GM23338 (cell line): Measurements from ENCODE around the gene PPP1R18. TPM values are rescaled to one million over a fixed set of nuclear protein-coding genes. Genes with fewer than 3 reads are reported as not detected.
A peak's percentile ranks its signal among the peaks of the same experiment; 100 is the strongest.

Source experiments
- ATAC-seq: fragments of 200-7000 bp; cut with Tn5 transposase; 3 replicates; pipeline ENCODE4 v1.9.1; 2020
- DNase-seq: peaks from one replicate; pipeline ENCODE4 v3.0.0-alpha.2; 2015; ENCODE audit warnings: low spot score
- H2AFZ ChIP-seq: fragments of 200-600 bp; sonication (generic); 2 replicates; pipeline ENCODE4 v1.8.0; 2016; ENCODE audit warnings: antibody characterized with exemption, mild to moderate bottlenecking, moderate library complexity
- H3F3A ChIP-seq: fragments of 200-600 bp; sonication (generic); replicated peaks from 2 replicates; pipeline ENCODE4 v1.8.0; 2017; ENCODE audit warnings: antibody characterized with exemption, mixed run types, low read depth
- H3K27ac ChIP-seq: fragments of 200-600 bp; sonication (generic); 2 replicates; pipeline ENCODE4 v1.6.1; 2016; ENCODE audit warnings: low read depth
- H3K27me3 ChIP-seq: fragments of 200-600 bp; sonication (generic); 2 replicates; pipeline ENCODE4 v1.8.0; 2016; ENCODE audit warnings: mild to moderate bottlenecking, mixed run types, moderate library complexity; ENCODE audit not compliant: insufficient read depth
- H3K36me3 ChIP-seq: fragments of 200-600 bp; sonication (generic); 2 replicates; pipeline ENCODE4 v1.8.0; 2016; ENCODE audit warnings: mild to moderate bottlenecking; ENCODE audit not compliant: insufficient read depth
- H3K4me1 ChIP-seq: fragments of 200-600 bp; sonication (generic); 2 replicates; pipeline ENCODE4 v1.8.0; 2016; ENCODE audit warnings: mild to moderate bottlenecking, moderate library complexity; ENCODE audit not compliant: insufficient read depth
- H3K4me2 ChIP-seq: fragments of 200-600 bp; sonication (generic); 2 replicates; pipeline ENCODE4 v1.7.1; 2017; ENCODE audit warnings: mixed run types
- H3K4me3 ChIP-seq: fragments of 200-600 bp; sonication (generic); 2 replicates; pipeline ENCODE4 v1.6.1; 2016; ENCODE audit warnings: mixed run types
- H3K79me2 ChIP-seq: fragments of 200-600 bp; sonication (generic); replicated peaks from 2 replicates; pipeline ENCODE4 v1.8.0; 2017; ENCODE audit warnings: mild to moderate bottlenecking; ENCODE audit not compliant: insufficient read depth
- H3K9me2 ChIP-seq: fragments of 200-600 bp; sonication (generic); 2 replicates; pipeline ENCODE4 v1.8.0; 2017; ENCODE audit not compliant: insufficient read depth
- H4K20me1 ChIP-seq: fragments of 200-600 bp; sonication (generic); replicated peaks from 2 replicates; pipeline ENCODE4 v1.8.0; 2017; ENCODE audit warnings: mild to moderate bottlenecking; ENCODE audit not compliant: insufficient read depth
- H3K27ac Mint-ChIP-seq: 2 replicates; pipeline ENCODE4 v1.8.0; 2020; ENCODE audit warnings: inconsistent platforms, mild to moderate bottlenecking, moderate library complexity, mixed read lengths
- H3K27me3 Mint-ChIP-seq: 3 replicates; pipeline ENCODE4 v1.8.0; 2022; ENCODE audit warnings: low read depth, mild to moderate bottlenecking, moderate library complexity, mixed read lengths, inconsistent platforms; ENCODE audit not compliant: insufficient read depth, poor library complexity
- H3K36me3 Mint-ChIP-seq: 3 replicates; pipeline ENCODE4 v1.8.0; 2021; ENCODE audit warnings: low read depth, mild to moderate bottlenecking, inconsistent platforms, moderate library complexity, mixed read lengths
- H3K4me1 Mint-ChIP-seq: 3 replicates; pipeline ENCODE4 v1.8.0; 2020; ENCODE audit warnings: mild to moderate bottlenecking, inconsistent platforms, mixed read lengths
- H3K4me3 Mint-ChIP-seq: 3 replicates; pipeline ENCODE4 v1.8.0; 2021; ENCODE audit warnings: moderate library complexity, mild to moderate bottlenecking, inconsistent platforms, mixed read lengths
- H3K9me3 Mint-ChIP-seq: 3 replicates; pipeline ENCODE4 v1.8.0; 2020; ENCODE audit warnings: moderate library complexity, mild to moderate bottlenecking, inconsistent platforms, mixed read lengths
- CREB1 ChIP-seq: fragments of 250-450 bp; sonication (Bioruptor Pico); IDR thresholded peaks from 2 replicates; pipeline ENCODE4 v1.5.0; 2020; ENCODE audit warnings: low read depth, mild to moderate bottlenecking, moderate library complexity
- EZH2 ChIP-seq: fragments of 200-600 bp; sonication (generic); IDR thresholded peaks from one replicate; pipeline ENCODE4 v1.8.0; 2017; ENCODE audit warnings: antibody characterized with exemption, mild to moderate bottlenecking, low read depth; ENCODE audit not compliant: unreplicated experiment
- NANOG ChIP-seq: IDR thresholded peaks from 2 replicates; pipeline ENCODE4 v1.6.1; 2016; ENCODE audit warnings: antibody characterized with exemption, borderline replicate concordance
- POLR2AphosphoS5 ChIP-seq: IDR thresholded peaks from 2 replicates; pipeline ENCODE4 v1.6.1; 2016; ENCODE audit warnings: antibody characterized with exemption, low read depth
- ZNF114 ChIP-seq: fragments of 250-450 bp; sonication (Bioruptor Pico); IDR thresholded peaks from 2 replicates; pipeline ENCODE4 v1.5.0; 2020; ENCODE audit warnings: mild to moderate bottlenecking, moderate library complexity
- polyA plus RNA-seq: library from polyadenylated mRNA; unstranded; fragments of >200 nt; fragmentation: Nextera tagmentation; extraction: Ambion mirVana; gene quantifications from 2 replicates; pipeline ENCODE4 v1.2.1, GENCODE V29; 2016
- total RNA-seq: library from RNA; depleted of rRNA; stranded (reverse); fragments of >200 nt; shearing (Covaris generic); gene quantifications from 2 replicates; pipeline ENCODE4 v1.2.3, GENCODE V29; 2014
- TF ChIP-seq, protein P1 (sequence below): fragments of 250-450 bp; sonication (Bioruptor Pico); IDR thresholded peaks from 2 replicates; pipeline ENCODE4 v1.5.0; 2020; ENCODE audit warnings: mild to moderate bottlenecking, moderate library complexity
- TF ChIP-seq, protein P2 (sequence below): IDR thresholded peaks from 2 replicates; pipeline ENCODE4 v1.6.1; 2016; ENCODE audit warnings: antibody characterized with exemption
- TF ChIP-seq, protein P3 (sequence below): IDR thresholded peaks from one replicate; pipeline ENCODE4 v1.6.1; 2018; ENCODE audit warnings: antibody characterized with exemption; ENCODE audit not compliant: unreplicated experiment

PPP1R18 gene
- total and polyA plus RNA-seq, 2 experiments from 2014 or later = 17.1 to 19.2 TPM

DNA sequence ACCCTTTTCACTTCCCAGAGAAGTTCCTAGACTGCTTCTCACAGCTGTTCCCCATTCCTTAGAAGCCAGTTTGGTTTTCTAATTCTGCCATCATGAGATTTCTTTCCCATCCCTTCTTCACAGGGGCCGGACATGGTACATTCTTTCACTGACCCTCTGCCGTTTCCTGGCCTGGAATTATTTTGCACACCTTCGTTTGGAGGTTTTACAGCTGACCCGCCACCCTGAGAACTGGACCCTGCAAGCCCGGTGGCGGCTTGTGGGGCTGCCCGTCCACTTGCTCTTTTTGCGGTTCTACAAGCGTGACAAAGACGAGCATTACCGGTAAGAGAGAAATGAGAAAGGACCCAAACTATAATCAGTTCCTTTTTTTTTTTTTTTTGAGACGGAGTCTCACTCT lies 35.3 kb downstream of the PPP1R18 start (continued):
- TF ChIP-seq, protein P1, sequence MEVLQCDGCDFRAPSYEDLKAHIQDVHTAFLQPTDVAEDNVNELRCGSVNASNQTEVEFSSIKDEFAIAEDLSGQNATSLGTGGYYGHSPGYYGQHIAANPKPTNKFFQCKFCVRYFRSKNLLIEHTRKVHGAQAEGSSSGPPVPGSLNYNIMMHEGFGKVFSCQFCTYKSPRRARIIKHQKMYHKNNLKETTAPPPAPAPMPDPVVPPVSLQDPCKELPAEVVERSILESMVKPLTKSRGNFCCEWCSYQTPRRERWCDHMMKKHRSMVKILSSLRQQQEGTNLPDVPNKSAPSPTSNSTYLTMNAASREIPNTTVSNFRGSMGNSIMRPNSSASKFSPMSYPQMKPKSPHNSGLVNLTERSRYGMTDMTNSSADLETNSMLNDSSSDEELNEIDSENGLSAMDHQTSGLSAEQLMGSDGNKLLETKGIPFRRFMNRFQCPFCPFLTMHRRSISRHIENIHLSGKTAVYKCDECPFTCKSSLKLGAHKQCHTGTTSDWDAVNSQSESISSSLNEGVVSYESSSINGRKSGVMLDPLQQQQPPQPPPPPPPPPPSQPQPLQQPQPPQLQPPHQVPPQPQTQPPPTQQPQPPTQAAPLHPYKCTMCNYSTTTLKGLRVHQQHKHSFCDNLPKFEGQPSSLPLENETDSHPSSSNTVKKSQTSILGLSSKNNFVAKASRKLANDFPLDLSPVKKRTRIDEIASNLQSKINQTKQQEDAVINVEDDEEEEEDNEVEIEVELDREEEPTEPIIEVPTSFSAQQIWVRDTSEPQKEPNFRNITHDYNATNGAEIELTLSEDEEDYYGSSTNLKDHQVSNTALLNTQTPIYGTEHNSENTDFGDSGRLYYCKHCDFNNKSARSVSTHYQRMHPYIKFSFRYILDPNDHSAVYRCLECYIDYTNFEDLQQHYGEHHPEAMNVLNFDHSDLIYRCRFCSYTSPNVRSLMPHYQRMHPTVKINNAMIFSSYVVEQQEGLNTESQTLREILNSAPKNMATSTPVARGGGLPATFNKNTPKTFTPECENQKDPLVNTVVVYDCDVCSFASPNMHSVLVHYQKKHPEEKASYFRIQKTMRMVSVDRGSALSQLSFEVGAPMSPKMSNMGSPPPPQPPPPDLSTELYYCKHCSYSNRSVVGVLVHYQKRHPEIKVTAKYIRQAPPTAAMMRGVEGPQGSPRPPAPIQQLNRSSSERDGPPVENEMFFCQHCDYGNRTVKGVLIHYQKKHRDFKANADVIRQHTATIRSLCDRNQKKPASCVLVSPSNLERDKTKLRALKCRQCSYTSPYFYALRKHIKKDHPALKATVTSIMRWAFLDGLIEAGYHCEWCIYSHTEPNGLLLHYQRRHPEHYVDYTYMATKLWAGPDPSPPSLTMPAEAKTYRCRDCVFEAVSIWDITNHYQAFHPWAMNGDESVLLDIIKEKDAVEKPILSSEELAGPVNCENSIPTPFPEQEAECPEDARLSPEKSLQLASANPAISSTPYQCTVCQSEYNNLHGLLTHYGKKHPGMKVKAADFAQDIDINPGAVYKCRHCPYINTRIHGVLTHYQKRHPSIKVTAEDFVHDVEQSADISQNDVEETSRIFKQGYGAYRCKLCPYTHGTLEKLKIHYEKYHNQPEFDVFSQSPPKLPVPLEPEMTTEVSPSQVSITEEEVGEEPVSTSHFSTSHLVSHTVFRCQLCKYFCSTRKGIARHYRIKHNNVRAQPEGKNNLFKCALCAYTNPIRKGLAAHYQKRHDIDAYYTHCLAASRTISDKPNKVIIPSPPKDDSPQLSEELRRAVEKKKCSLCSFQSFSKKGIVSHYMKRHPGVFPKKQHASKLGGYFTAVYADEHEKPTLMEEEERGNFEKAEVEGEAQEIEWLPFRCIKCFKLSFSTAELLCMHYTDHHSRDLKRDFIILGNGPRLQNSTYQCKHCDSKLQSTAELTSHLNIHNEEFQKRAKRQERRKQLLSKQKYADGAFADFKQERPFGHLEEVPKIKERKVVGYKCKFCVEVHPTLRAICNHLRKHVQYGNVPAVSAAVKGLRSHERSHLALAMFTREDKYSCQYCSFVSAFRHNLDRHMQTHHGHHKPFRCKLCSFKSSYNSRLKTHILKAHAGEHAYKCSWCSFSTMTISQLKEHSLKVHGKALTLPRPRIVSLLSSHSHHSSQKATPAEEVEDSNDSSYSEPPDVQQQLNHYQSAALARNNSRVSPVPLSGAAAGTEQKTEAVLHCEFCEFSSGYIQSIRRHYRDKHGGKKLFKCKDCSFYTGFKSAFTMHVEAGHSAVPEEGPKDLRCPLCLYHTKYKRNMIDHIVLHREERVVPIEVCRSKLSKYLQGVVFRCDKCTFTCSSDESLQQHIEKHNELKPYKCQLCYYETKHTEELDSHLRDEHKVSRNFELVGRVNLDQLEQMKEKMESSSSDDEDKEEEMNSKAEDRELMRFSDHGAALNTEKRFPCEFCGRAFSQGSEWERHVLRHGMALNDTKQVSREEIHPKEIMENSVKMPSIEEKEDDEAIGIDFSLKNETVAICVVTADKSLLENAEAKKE (CRISPR knock-in tag) = no peak
- no peak for TF ChIP-seq ZNF114 (CRISPR knock-in tag)
- TF ChIP-seq NANOG = no peak
- TF ChIP-seq POLR2AphosphoS5 = no peak
- TF ChIP-seq, protein P2, sequence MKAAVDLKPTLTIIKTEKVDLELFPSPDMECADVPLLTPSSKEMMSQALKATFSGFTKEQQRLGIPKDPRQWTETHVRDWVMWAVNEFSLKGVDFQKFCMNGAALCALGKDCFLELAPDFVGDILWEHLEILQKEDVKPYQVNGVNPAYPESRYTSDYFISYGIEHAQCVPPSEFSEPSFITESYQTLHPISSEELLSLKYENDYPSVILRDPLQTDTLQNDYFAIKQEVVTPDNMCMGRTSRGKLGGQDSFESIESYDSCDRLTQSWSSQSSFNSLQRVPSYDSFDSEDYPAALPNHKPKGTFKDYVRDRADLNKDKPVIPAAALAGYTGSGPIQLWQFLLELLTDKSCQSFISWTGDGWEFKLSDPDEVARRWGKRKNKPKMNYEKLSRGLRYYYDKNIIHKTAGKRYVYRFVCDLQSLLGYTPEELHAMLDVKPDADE = no peak

DNA sequence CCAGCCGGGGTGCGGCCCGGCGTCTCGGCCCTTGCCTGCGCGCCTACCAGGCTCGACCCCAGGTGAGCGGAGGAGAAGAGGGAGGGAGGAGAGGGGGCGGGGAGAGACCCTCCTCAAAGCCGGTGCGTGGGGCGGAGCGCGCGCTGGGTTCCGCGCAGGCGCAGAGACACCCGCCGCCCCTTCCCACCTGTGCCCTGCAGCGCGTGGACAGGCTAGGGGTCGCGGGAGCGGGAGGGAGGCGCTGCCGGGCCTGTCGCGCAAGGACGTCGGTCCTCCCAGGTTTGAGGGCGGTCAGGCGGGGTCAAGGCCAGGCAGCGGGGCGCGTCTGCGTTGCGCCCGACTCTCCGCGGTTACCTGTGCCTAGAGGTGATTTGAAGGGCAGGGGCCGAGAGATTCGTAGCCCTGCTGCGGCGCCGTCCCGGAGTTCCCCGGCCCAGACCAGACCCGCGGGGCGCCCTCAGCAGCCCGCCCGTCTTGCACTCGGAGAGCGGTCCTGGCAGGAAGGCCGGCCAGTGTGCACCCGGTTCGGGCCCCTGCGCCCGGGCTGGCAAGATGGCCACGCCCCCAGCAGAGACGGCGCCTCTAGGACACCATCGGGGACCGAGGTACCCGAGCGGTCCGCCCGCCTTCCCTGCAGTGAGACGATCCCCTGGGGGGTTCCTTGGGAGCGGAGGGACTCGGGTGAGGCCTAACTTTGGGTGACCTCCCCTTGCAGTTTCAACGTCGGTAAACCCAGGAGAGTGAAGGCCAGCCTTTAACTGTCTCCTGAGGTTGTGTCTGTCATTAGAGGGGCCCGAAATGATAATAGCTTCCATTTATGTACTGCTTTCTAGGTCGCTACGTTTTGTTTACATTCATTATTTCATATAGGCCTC lies 39.0 kb downstream of the PPP1R18 start:
- peaks cover 16% of the 10 kb centered on the region for H3K4me1 Mint-ChIP-seq
- peak overlapping the region; percentile 94 for H2AFZ ChIP-seq
- ATAC-seq (peak; percentile 83), DNase-seq (peak; percentile 86)
- H3K9me2 ChIP-seq = no peaks in the 10 kb centered on the region
- H3K27ac Mint-ChIP-seq = peak overlapping the region; percentile 84
- peaks cover 10% of the 10 kb centered on the region for H3K27me3 Mint-ChIP-seq
- H3K9me3 Mint-ChIP-seq = no peaks in the 10 kb centered on the region
- H3K4me2 ChIP-seq = peak overlapping the region; percentile 92
- H3K4me3 ChIP-seq = peak overlapping the region; percentile 94
- H3K27ac ChIP-seq = peak overlapping the region; percentile 81
- H3K79me2 ChIP-seq = peaks cover 30% of the 10 kb centered on the region
- peaks cover 17% of the 10 kb centered on the region for H3K4me1 ChIP-seq
- H3K4me3 Mint-ChIP-seq = peak overlapping the region; percentile 92
- H3K27me3 ChIP-seq = no peaks in the 10 kb centered on the region
- TF ChIP-seq, protein P2 = no peak
- TF ChIP-seq CREB1 (CRISPR knock-in tag) = 0 out of 2 replicates have a peak, but pooled peaks have one; percentile 16
- TF ChIP-seq, protein P3, sequence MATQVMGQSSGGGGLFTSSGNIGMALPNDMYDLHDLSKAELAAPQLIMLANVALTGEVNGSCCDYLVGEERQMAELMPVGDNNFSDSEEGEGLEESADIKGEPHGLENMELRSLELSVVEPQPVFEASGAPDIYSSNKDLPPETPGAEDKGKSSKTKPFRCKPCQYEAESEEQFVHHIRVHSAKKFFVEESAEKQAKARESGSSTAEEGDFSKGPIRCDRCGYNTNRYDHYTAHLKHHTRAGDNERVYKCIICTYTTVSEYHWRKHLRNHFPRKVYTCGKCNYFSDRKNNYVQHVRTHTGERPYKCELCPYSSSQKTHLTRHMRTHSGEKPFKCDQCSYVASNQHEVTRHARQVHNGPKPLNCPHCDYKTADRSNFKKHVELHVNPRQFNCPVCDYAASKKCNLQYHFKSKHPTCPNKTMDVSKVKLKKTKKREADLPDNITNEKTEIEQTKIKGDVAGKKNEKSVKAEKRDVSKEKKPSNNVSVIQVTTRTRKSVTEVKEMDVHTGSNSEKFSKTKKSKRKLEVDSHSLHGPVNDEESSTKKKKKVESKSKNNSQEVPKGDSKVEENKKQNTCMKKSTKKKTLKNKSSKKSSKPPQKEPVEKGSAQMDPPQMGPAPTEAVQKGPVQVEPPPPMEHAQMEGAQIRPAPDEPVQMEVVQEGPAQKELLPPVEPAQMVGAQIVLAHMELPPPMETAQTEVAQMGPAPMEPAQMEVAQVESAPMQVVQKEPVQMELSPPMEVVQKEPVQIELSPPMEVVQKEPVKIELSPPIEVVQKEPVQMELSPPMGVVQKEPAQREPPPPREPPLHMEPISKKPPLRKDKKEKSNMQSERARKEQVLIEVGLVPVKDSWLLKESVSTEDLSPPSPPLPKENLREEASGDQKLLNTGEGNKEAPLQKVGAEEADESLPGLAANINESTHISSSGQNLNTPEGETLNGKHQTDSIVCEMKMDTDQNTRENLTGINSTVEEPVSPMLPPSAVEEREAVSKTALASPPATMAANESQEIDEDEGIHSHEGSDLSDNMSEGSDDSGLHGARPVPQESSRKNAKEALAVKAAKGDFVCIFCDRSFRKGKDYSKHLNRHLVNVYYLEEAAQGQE = no peak
- no peak for TF ChIP-seq NANOG
- no peak for TF ChIP-seq EZH2
- TF ChIP-seq POLR2AphosphoS5 = peak; percentile 94
- H4K20me1 ChIP-seq = peaks cover 9% of the 10 kb centered on the region; the same call in 1 of the 2 replicates
- H3K36me3 ChIP-seq = peaks cover 9% of the 10 kb centered on the region
- H3K36me3 Mint-ChIP-seq = peaks cover 49% of the 10 kb centered on the region
- H3F3A ChIP-seq = 0 out of 2 replicates have a peak, but pooled peaks cover 3% of the 10 kb centered on the region
